Loucy (cell line): Measurements from ENCODE around the gene DUSP5.

Experiments
- H2AFZ ChIP-seq: fragments of 200-600 bp; sonication (generic); 2 replicates; pipeline ENCODE4 v1.6.0; 2016; ENCODE audit warnings: antibody characterized with exemption, mild to moderate bottlenecking, low read length, moderate library complexity
- H3F3A ChIP-seq: fragments of 200-600 bp; 2 replicates; pipeline ENCODE4 v1.6.0; 2016; ENCODE audit warnings: antibody characterized with exemption, low read depth, mild to moderate bottlenecking
- H3K27me3 ChIP-seq: fragments of 200-600 bp; sonication (generic); 2 replicates; pipeline ENCODE4 v1.6.1; 2014; ENCODE audit warnings: low read length, mild to moderate bottlenecking; ENCODE audit not compliant: insufficient read depth, poor library complexity, severe bottlenecking
- H3K36me3 ChIP-seq: fragments of 200-600 bp; sonication (generic); 2 replicates; pipeline ENCODE4 v1.6.1; 2016; ENCODE audit warnings: low read length; ENCODE audit not compliant: insufficient read depth
- H3K4me1 ChIP-seq: fragments of 200-600 bp; sonication (generic); 2 replicates; pipeline ENCODE4 v1.5.1; 2014; ENCODE audit warnings: low read length, mild to moderate bottlenecking; ENCODE audit not compliant: insufficient read depth, poor library complexity, severe bottlenecking
- H3K4me2 ChIP-seq: fragments of 200-600 bp; sonication (generic); 2 replicates; pipeline ENCODE4 v1.6.0; 2014; ENCODE audit warnings: antibody characterized with exemption, low read length, low read depth, mild to moderate bottlenecking; ENCODE audit not compliant: poor library complexity, severe bottlenecking
- H3K4me3 ChIP-seq: fragments of 200-600 bp; sonication (generic); 2 replicates; pipeline ENCODE4 v1.5.1; 2014; ENCODE audit warnings: low read length, mild to moderate bottlenecking, mixed read lengths; ENCODE audit not compliant: poor library complexity, severe bottlenecking
- H3K79me2 ChIP-seq: fragments of 200-600 bp; sonication (generic); 2 replicates; pipeline ENCODE4 v1.6.1; 2014; ENCODE audit warnings: low read length; ENCODE audit not compliant: insufficient read depth
- H3K9ac ChIP-seq: fragments of 200-600 bp; sonication (generic); 2 replicates; pipeline ENCODE4 v1.6.0; 2014; ENCODE audit warnings: mild to moderate bottlenecking, low read depth, low read length, moderate library complexity; ENCODE audit not compliant: poor library complexity, severe bottlenecking
- H3K9me2 ChIP-seq: fragments of 200-600 bp; sonication (generic); replicated peaks from 2 replicates; pipeline ENCODE4 v1.6.1; 2016; ENCODE audit warnings: low read depth, low read length, mixed read lengths
- H3K9me3 ChIP-seq: fragments of 200-600 bp; sonication (generic); 2 replicates; pipeline ENCODE4 v1.6.1; 2014; ENCODE audit warnings: mild to moderate bottlenecking, antibody characterized with exemption, low read length, low read depth; ENCODE audit not compliant: insufficient read depth
- H4K20me1 ChIP-seq: fragments of 200-600 bp; sonication (generic); 2 replicates; pipeline ENCODE4 v1.6.0; 2014; ENCODE audit warnings: antibody characterized with exemption, low read length, mild to moderate bottlenecking; ENCODE audit not compliant: insufficient read depth, poor library complexity, severe bottlenecking
- EZH2phosphoT487 ChIP-seq: fragments of 200-600 bp; IDR thresholded peaks from 2 replicates; pipeline ENCODE4 v1.6.1; 2018; ENCODE audit warnings: antibody characterized with exemption, mild to moderate bottlenecking, moderate library complexity, borderline replicate concordance
- TF ChIP-seq, protein P1 (sequence below): fragments of 200-600 bp; sonication (generic); conservative IDR thresholded peaks from 2 replicates; pipeline ENCODE4 v1.5.1; 2014; ENCODE audit warnings: mild to moderate bottlenecking, antibody characterized with exemption, low read length

Gene DUSP5

DNA sequence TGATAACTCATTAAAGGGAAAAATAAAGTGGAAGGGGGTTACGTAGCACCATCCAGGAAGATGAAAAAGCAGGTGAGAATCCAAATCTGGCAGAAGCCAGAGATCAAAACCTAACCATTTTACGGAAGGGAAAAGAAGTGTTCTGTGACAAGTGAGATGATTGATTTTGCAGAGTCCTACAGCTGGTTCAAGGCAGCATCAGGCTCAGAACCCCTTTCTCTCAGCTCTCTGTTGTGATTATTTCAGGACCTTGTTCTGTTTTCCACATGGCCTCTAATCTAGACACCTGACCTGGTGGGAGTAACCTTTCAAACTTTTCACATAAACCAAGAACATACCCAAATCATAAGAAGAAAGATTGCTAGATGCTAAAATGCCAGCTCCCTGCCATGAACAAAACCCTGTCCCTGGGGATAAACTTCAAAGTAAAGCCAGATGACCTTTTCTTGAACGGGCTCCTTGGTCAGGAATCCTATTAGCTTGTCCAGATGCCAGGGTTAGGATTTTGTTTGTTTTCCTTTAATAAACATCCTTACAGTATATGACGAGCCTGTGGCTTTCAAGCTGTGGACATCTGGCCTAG is 5.9 kb downstream of the DUSP5 start:
- Histone ChIP-seq H3K36me3 (no peaks in the 10 kb centered on the region; the same call in 1 of the 2 replicates), H3K9me3 (no peaks in the 10 kb centered on the region), H3K4me2 (no peak overlapping the region), H3K9ac (no peak overlapping the region), H2AFZ (no peak overlapping the region), H3K79me2 (peaks cover under 1% of the 10 kb centered on the region; the same call in 1 of the 2 replicates), H3K27me3 (no peaks in the 10 kb centered on the region), H3F3A (0 out of 2 replicates have a peak, but pooled peaks cover 3% of the 10 kb centered on the region), H4K20me1 (peaks cover 9% of the 10 kb centered on the region), H3K4me1 (peaks cover 36% of the 10 kb centered on the region), H3K9me2 (no peaks in the 10 kb centered on the region), H3K4me3 (no peak overlapping the region)
- TF ChIP-seq, protein P1, sequence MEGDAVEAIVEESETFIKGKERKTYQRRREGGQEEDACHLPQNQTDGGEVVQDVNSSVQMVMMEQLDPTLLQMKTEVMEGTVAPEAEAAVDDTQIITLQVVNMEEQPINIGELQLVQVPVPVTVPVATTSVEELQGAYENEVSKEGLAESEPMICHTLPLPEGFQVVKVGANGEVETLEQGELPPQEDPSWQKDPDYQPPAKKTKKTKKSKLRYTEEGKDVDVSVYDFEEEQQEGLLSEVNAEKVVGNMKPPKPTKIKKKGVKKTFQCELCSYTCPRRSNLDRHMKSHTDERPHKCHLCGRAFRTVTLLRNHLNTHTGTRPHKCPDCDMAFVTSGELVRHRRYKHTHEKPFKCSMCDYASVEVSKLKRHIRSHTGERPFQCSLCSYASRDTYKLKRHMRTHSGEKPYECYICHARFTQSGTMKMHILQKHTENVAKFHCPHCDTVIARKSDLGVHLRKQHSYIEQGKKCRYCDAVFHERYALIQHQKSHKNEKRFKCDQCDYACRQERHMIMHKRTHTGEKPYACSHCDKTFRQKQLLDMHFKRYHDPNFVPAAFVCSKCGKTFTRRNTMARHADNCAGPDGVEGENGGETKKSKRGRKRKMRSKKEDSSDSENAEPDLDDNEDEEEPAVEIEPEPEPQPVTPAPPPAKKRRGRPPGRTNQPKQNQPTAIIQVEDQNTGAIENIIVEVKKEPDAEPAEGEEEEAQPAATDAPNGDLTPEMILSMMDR, result no peak
- no peak for TF ChIP-seq EZH2phosphoT487

DNA sequence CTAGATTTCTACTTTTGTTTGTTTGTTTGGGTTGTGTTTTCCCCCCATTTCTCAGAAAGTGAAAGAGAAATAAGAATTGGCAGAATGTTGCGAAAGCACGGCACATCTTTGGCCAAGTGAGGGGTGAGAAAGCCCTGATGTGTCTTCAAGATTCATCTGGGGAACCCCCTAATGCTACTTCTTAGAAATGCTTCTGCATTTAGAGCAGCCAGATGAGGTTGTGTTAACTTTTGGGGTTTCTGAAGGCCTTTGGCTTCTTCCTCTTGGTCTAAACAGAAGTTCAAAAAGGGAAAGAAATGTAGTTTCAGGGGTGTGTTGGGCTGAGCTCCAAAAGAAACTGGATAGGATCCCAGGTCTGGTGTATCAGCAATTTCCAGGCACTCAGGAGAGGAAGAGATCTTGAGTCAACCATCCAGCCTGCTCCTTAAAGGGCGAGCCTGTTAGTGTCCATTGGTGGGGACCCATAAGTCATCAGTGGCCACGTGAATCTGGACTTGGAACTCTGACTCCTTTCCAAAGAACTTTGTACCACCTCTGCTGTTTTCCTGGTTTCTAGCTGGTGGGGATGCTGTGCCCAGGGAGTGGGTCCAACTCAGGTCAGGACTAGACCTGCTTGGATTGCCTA is 6.5 kb downstream of the DUSP5 start:
- Histone ChIP-seq H3K79me2 (no peaks in the 10 kb centered on the region), H3K4me1 (peaks cover 30% of the 10 kb centered on the region), H3F3A (0 out of 2 replicates have a peak, but pooled peaks cover 3% of the 10 kb centered on the region)

GRCh38 chr10:110505130-110505770 is 7.5 kb downstream of the DUSP5 start:
- H3K79me2 ChIP-seq, result no peaks in the 10 kb centered on the region
- no peak overlapping the region for H3K4me2 ChIP-seq
- H3K9me3 ChIP-seq, result no peaks in the 10 kb centered on the region
- H4K20me1 ChIP-seq, result no peaks in the 10 kb centered on the region
- H3F3A ChIP-seq, result 0 out of 2 replicates have a peak, but pooled peaks cover 3% of the 10 kb centered on the region
- H3K36me3 ChIP-seq, result peaks cover 2% of the 10 kb centered on the region; the same call in 1 of the 2 replicates
- no peaks in the 10 kb centered on the region for H3K27me3 ChIP-seq
- peaks cover 20% of the 10 kb centered on the region for H3K4me1 ChIP-seq
- H3K9me2 ChIP-seq, result no peaks in the 10 kb centered on the region
- H3K9ac ChIP-seq, result no peak overlapping the region
- no peak overlapping the region for H3K4me3 ChIP-seq
- no peak overlapping the region for H2AFZ ChIP-seq
- no peak for TF ChIP-seq EZH2phosphoT487
- TF ChIP-seq, protein P1, result no peak

More for the DNA sequence above, 6.5 kb downstream of the DUSP5 start:
- H3K4me3 ChIP-seq, result no peak overlapping the region
- no peak overlapping the region for H3K4me2 ChIP-seq
- no peaks in the 10 kb centered on the region; the same call in 1 of the 2 replicates for H3K36me3 ChIP-seq
- H3K9me2 ChIP-seq, result no peaks in the 10 kb centered on the region
- no peak overlapping the region for H2AFZ ChIP-seq
- no peak for TF ChIP-seq EZH2phosphoT487
- TF ChIP-seq, protein P1, result no peak
- H4K20me1 ChIP-seq, result peaks cover 4% of the 10 kb centered on the region
- no peak overlapping the region for H3K9ac ChIP-seq
- H3K9me3 ChIP-seq, result no peaks in the 10 kb centered on the region
- H3K27me3 ChIP-seq, result no peaks in the 10 kb centered on the region
